ENCODE measurements around the gene HSPBAP1.
"Not testable (repeated sequence)": the region's sequence is repeated elsewhere in the genome, so short reads cannot be mapped to it uniquely, and the experiment has no call there.

DNA sequence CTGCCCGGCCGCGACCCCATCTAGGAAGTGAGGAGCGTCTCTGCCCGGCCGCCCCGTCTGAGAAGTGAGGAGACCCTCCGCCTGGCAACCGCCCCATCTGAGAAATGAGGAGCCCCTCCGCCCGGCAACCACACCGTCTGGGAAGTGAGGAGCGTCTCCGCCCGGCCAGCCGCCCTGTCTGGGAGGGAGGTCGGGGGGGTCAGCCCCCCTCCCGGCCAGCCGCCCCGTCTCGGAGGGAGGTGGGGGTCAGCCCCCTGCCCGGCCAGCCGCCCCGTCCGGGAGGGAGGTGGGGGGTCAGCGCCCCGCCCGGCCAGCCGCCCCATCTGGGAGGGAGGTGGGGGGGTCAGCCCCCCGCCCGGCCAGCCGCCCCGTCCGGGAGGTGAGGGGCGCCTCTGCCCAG lies 46.3 kb downstream of the HSPBAP1 start:
- TF ChIP-seq, protein P1, sequence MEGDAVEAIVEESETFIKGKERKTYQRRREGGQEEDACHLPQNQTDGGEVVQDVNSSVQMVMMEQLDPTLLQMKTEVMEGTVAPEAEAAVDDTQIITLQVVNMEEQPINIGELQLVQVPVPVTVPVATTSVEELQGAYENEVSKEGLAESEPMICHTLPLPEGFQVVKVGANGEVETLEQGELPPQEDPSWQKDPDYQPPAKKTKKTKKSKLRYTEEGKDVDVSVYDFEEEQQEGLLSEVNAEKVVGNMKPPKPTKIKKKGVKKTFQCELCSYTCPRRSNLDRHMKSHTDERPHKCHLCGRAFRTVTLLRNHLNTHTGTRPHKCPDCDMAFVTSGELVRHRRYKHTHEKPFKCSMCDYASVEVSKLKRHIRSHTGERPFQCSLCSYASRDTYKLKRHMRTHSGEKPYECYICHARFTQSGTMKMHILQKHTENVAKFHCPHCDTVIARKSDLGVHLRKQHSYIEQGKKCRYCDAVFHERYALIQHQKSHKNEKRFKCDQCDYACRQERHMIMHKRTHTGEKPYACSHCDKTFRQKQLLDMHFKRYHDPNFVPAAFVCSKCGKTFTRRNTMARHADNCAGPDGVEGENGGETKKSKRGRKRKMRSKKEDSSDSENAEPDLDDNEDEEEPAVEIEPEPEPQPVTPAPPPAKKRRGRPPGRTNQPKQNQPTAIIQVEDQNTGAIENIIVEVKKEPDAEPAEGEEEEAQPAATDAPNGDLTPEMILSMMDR (optimal IDR thresholded peaks at IDR 0.05 in 1 of 3, IDR thresholded peaks at IDR 0.05 in 1 of 3, conservative IDR thresholded peaks at IDR 0.05 in 1 of 3; ENCODE audit: extremely low read depth in 1 of 3, insufficient read depth in 2 of 3, low read length in 3 of 3), result not testable (repeated sequence)
- not testable (repeated sequence) for TF ChIP-seq EZH2 (IDR thresholded peaks at IDR 0.05; ENCODE audit: low read length)
